Breast epithelium (tissue), 3 donors: ENCODE measurements around the gene GALM.

Experiments used
- POLR2A ChIP-seq: fragments of 450-650 bp; IDR thresholded peaks from one replicate; pipeline ENCODE4 v1.6.1; 2016; ENCODE audit warnings: antibody characterized with exemption, mild to moderate bottlenecking, moderate library complexity
- TF ChIP-seq, protein P1 (sequence below), 3 donors: fragments of 450-650 bp; IDR thresholded peaks; one replicate each; pipeline ENCODE4 v1.5.1; 2016 to 2017; ENCODE audit warnings: antibody characterized with exemption in 3 of 3, mild to moderate bottlenecking in 3 of 3, moderate library complexity in 3 of 3

DNA sequence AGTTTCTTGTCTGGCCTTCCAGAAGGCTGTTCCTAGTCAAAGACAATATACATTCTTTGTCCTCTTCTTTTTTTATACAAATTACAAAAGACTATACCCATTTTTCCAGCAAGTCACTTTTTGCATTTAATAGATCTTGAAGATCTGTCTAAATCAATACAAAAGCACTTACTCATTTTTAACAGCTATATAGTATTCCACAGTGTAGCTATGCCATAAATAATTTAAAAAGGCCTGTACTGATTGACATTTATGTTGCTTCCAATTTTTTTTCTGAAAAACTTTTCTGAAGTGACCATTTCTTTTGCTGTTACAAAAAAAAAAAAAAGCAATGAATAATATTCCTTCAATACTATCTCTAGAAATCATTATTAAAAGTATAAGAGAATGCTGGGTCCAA, 32.9 kb upstream of the GALM start:
- TF ChIP-seq, protein P1, sequence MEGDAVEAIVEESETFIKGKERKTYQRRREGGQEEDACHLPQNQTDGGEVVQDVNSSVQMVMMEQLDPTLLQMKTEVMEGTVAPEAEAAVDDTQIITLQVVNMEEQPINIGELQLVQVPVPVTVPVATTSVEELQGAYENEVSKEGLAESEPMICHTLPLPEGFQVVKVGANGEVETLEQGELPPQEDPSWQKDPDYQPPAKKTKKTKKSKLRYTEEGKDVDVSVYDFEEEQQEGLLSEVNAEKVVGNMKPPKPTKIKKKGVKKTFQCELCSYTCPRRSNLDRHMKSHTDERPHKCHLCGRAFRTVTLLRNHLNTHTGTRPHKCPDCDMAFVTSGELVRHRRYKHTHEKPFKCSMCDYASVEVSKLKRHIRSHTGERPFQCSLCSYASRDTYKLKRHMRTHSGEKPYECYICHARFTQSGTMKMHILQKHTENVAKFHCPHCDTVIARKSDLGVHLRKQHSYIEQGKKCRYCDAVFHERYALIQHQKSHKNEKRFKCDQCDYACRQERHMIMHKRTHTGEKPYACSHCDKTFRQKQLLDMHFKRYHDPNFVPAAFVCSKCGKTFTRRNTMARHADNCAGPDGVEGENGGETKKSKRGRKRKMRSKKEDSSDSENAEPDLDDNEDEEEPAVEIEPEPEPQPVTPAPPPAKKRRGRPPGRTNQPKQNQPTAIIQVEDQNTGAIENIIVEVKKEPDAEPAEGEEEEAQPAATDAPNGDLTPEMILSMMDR (IDR thresholded peaks at IDR 0.05): no peak
- TF ChIP-seq POLR2A: no peak
